GM04503 (cell line): ENCODE data around the gene WWOX.
"Not testable (repeated sequence)": the region's sequence is repeated elsewhere in the genome, so short reads cannot be mapped to it uniquely, and the experiment has no call there.

Source experiments
- DNase-seq: peaks from one replicate; pipeline ENCODE4 v3.0.0-alpha.2; 2012; ENCODE audit warnings: low read depth

Gene WWOX

GRCh38 chr16:78501744-78502143 is 402.3 kb downstream of the WWOX start:
- DNase-seq = no peak

DNA sequence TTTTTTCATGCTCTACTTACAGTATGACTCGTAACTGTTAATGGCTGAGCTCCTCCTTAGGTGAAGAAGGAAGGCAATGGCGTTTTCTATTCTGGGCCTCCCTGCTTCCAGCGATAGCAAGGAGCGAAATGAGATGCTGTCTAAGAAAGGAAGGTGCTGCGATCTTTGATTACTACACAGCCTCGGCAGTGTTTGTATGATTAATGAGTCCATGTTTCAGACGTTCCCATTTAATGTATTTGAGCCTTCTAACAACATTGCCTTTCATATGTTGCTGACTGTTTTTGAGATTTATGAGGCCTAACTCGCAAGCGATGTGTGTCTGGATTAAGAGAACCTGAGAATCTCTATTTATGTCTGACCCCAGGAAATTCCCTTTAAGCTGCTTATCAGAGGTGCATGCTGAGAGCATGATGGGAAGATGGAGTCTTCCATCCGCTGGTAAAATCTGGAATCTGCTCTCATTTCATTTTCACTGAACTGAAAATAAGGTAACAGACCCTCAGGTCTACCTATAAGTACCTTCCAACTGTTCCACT is 403.4 kb downstream of the WWOX start:
- no peak for DNase-seq

- DNase-seq = peak; percentile 6
Observed at GRCh38 chr16:78503602-78504001, 404.1 kb downstream of the WWOX start.

GRCh38 chr16:78504401-78504851 is 405.0 kb downstream of the WWOX start:
- no peak for DNase-seq

GRCh38 chr16:78505036-78505435 is 405.6 kb downstream of the WWOX start:
- DNase-seq = no peak

DNA sequence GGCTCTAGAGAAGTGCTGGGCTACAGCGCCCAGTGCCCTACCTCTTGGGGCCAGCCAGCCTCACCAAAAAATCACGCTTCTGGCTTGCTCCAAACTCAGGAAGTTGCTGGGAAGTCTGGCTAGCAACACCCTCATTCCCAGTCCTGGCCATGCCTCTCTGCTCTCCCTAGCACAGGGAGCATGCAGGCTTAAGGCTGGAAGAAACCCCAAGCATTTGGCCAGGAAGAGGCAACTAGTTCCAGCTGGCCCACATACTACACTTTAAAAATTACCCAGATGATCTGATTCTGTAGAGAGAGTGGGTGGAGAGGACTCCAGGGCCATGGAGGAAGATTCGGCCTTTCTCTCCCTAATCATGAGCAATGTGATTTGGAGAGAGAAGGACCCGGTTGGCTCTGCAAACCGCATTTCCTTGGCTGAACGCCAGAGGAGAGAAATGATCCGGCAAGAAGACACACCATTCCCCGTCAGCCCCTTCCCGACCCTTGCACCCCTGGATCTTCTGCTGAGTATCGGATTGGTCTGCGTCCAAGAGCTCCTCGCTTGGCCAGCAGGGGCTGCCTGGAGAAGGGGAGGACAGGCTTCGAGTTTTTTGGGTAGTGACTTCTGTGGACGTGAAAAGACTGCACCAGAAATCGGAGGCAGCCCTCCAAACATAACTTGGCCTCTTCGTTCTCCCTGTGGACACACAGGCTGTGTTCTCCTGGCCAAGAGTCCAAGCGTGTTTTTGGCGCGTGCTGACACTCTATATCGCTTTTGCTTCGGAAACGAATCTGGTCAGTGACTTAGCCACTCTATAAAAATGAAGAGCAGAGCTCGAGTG is 406.3 kb downstream of the WWOX start:
- DNase-seq = no peak

GRCh38 chr16:78506367-78507193 is 407.1 kb downstream of the WWOX start:
- DNase-seq = no peak

DNA sequence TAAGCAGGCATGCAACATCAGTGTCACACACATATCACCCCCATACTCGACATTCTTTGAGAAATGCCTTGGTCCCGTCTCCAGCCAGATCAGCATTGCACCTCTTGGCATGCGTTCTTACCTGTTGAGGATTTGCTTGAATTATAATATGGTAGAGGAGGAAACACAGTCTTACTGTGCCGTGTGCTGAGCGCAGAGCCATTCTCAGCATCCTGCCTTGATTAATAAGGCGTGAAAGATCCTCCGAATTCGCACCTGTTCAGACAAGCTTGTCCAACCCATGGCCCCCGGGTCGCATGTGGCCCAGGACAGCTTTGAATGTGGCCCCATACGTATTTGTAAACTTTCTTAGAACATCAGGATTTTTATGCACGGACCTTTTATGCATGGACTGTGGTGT is 408.1 kb downstream of the WWOX start:
- no peak for DNase-seq

DNA sequence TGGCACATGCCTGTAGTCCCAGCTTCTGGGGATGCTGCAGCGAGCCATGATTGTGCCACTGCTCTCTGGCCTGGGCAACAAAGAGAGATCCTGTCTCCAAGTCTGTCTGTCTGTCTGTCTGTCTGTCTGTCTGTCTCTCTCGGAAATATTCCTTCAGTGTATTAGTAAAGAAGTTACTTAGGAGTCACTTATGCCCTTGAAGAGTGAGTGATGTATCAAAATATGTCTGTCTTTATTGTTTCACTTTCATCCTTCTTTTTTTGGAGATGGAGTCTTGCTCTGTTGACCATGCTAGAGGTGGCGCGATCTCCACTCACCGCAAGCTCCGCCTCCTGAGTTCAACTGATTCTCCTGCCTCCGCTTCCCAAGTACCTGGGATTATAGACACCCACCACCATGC is 410.5 kb downstream of the WWOX start:
- DNase-seq = no peak

- no peak for DNase-seq
Observed at GRCh38 chr16:78510496-78510895, 411.0 kb downstream of the WWOX start.

- no peak for DNase-seq
Observed at GRCh38 chr16:78513838-78514237, 414.4 kb downstream of the WWOX start.

GRCh38 chr16:78514888-78515287 is 415.4 kb downstream of the WWOX start:
- DNase-seq = not testable (repeated sequence)

GRCh38 chr16:78515421-78515820 is 416.0 kb downstream of the WWOX start:
- DNase-seq = no peak

DNA sequence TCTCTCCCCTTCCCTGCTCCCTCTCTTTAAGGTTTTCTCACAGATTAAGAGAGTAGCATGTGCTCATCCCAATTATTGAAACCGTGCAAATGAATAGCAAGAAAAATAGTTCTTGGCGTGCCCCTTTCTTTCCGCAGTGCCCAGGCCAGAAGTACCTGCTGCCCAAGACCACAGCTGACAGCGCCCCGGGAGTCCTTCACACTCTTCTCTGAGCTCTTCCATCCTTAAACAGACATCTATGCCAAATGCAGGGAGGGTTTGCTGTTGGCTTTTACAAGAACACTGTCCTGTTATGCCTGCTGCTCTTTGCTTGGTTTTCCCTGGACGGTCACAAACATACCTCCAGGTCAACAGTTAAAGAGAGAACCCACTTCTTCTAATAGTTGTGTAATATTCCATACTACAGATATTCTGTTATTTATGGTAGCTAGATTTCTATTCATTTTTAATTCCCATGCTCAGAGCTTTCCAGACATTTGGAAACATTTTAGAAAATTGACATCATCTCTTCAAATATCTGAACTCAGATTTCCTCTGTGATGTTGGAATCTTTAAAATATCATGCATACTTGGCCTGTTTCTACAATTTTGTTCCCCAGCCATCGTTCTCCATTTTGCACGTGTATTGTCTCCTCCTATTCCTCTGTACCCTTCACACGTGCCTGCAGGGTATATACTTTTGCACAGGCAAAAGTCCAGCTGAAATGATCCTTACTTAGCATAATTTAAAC is 416.7 kb downstream of the WWOX start:
- no peak for DNase-seq

GRCh38 chr16:78519896-78520295 is 420.4 kb downstream of the WWOX start:
- DNase-seq = no peak

- no peak for DNase-seq
Observed at GRCh38 chr16:78520470-78520869, 421.0 kb downstream of the WWOX start.

DNA sequence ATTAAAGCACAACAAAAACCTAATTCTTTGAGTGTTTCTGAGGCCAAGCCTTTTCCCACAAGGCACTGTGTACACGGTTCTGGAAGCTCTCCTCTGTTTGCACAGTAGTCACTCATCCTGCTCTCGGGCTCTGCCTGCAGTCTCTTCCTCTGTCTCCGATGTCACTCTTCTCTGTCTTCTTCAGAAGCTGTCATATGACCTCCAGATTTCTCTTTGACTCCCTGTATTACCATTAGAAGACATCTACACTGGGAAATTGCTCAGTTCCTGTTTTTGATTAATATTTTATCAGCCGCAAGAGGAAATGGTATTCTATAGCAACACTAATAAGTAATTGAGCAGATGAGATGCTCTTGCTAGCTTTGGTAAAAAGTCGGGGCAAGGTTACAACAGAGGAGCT is 422.9 kb downstream of the WWOX start:
- DNase-seq = no peak

GRCh38 chr16:78523212-78523985 is 423.9 kb downstream of the WWOX start:
- no peak for DNase-seq

GRCh38 chr16:78524066-78524595 is 424.7 kb downstream of the WWOX start:
- no peak for DNase-seq

- no peak for DNase-seq
Observed at GRCh38 chr16:78528265-78528664, 428.8 kb downstream of the WWOX start.

DNA sequence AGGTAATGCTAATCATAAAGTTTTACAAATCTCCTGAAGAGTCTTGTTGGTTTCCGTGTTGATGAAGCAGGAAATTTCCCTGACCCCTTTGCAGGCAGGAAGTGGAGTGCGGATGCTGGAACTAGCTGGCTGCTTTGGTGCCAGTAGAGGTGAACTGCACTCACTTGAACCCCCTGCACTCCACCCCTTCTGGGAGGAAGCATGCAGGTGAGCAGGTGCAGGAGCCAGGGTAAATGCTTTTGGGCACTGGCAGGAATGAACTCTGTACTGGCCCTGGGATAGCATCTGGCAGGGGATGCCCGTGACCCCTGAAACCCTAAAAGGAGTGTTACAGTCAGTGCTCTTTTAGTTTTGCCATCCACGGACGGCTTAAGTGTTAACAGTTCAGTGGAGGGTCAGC is 430.4 kb downstream of the WWOX start:
- no peak for DNase-seq
